Activated naive CD8-positive, alpha-beta T cell treated with anti-CD3 and anti-CD28 coated beads for 36 hours (primary cell): ENCODE results near the gene PLEK2. TPM values are rescaled to one million over a fixed set of nuclear protein-coding genes. Genes with fewer than 3 reads are reported as not detected.

Experiments
- DNase-seq: peaks from one replicate; pipeline ENCODE4 v3.0.0; 2021
- H3K27ac Mint-ChIP-seq: one replicate; pipeline ENCODE4 v1.8.0; 2022; ENCODE audit warnings: mild to moderate bottlenecking, moderate library complexity, mixed read lengths
- H3K27me3 Mint-ChIP-seq: one replicate; pipeline ENCODE4 v1.8.0; 2022; ENCODE audit warnings: mild to moderate bottlenecking, mixed read lengths
- H3K36me3 Mint-ChIP-seq: one replicate; pipeline ENCODE4 v1.8.0; 2021; ENCODE audit warnings: mild to moderate bottlenecking, mixed read lengths
- H3K4me1 Mint-ChIP-seq: one replicate; pipeline ENCODE4 v1.8.0; 2021; ENCODE audit warnings: mixed read lengths
- H3K4me3 Mint-ChIP-seq: one replicate; pipeline ENCODE4 v1.8.0; 2022; ENCODE audit warnings: mild to moderate bottlenecking, moderate library complexity, mixed read lengths
- H3K9me3 Mint-ChIP-seq: one replicate; pipeline ENCODE4 v1.8.0; 2022; ENCODE audit warnings: mixed read lengths
- total RNA-seq, 2 experiments: library from RNA; stranded (reverse); gene quantifications; one replicate each; pipeline ENCODE4 v1.2.3, GENCODE V29; 2021

The PLEK2 gene
- total RNA-seq, 2 experiments from 2014 or later: 4.1 to 4.2 TPM

- no peak for DNase-seq
- Mint-ChIP-seq H3K27me3 (no peaks in the 10 kb centered on the region), H3K4me3 (no peak overlapping the region), H3K36me3 (no peaks in the 10 kb centered on the region), H3K27ac (no peak overlapping the region), H3K9me3 (no peaks in the 10 kb centered on the region), H3K4me1 (no peaks in the 10 kb centered on the region)
These were observed 16.7 kb downstream of the PLEK2 start for GRCh38 chr14:67395086-67395875.

- Mint-ChIP-seq H3K27me3 (no peaks in the 10 kb centered on the region), H3K9me3 (no peaks in the 10 kb centered on the region), H3K36me3 (no peaks in the 10 kb centered on the region), H3K4me3 (no peak overlapping the region), H3K27ac (no peak overlapping the region), H3K4me1 (no peaks in the 10 kb centered on the region)
- no peak for DNase-seq
These were observed 18.3 kb downstream of the PLEK2 start for GRCh38 chr14:67393689-67394088.

GRCh38 chr14:67392800-67393199, 19.2 kb downstream of the PLEK2 start:
- Mint-ChIP-seq H3K36me3 (peaks cover under 1% of the 10 kb centered on the region), H3K4me3 (no peak overlapping the region), H3K9me3 (no peaks in the 10 kb centered on the region), H3K27me3 (no peaks in the 10 kb centered on the region), H3K4me1 (no peaks in the 10 kb centered on the region), H3K27ac (no peak overlapping the region)
- no peak for DNase-seq

GRCh38 chr14:67392123-67392522, 19.8 kb downstream of the PLEK2 start:
- Mint-ChIP-seq H3K9me3 (no peaks in the 10 kb centered on the region), H3K4me1 (no peaks in the 10 kb centered on the region), H3K27ac (no peak overlapping the region)

GRCh38 chr14:67391268-67391667, 20.7 kb downstream of the PLEK2 start:
- H3K36me3 Mint-ChIP-seq: peaks cover 9% of the 10 kb centered on the region
- no peak overlapping the region for H3K4me3 Mint-ChIP-seq
- H3K4me1 Mint-ChIP-seq: no peaks in the 10 kb centered on the region
- no peaks in the 10 kb centered on the region for H3K9me3 Mint-ChIP-seq
- DNase-seq: no peak
- no peaks in the 10 kb centered on the region for H3K27me3 Mint-ChIP-seq
- H3K27ac Mint-ChIP-seq: no peak overlapping the region

More at GRCh38 chr14:67392123-67392522, 19.8 kb downstream of the PLEK2 start:
- no peak for DNase-seq
- H3K27me3 Mint-ChIP-seq: no peaks in the 10 kb centered on the region
- no peak overlapping the region for H3K4me3 Mint-ChIP-seq
- H3K36me3 Mint-ChIP-seq: peaks cover 4% of the 10 kb centered on the region

GRCh38 chr14:67389811-67390534, 22.0 kb downstream of the PLEK2 start:
- H3K36me3 Mint-ChIP-seq: peaks cover 14% of the 10 kb centered on the region
- H3K27me3 Mint-ChIP-seq: no peaks in the 10 kb centered on the region
- H3K4me3 Mint-ChIP-seq: no peak overlapping the region
- H3K4me1 Mint-ChIP-seq: no peaks in the 10 kb centered on the region
- no peaks in the 10 kb centered on the region for H3K9me3 Mint-ChIP-seq
- H3K27ac Mint-ChIP-seq: no peak overlapping the region
- DNase-seq: no peak

- Mint-ChIP-seq H3K9me3 (no peaks in the 10 kb centered on the region), H3K36me3 (peaks cover 21% of the 10 kb centered on the region), H3K4me3 (no peak overlapping the region)
These were observed 22.7 kb downstream of the PLEK2 start for GRCh38 chr14:67389275-67389674.

GRCh38 chr14:67387195-67387594, 24.8 kb downstream of the PLEK2 start:
- H3K27me3 Mint-ChIP-seq: no peaks in the 10 kb centered on the region
- no peak overlapping the region for H3K4me3 Mint-ChIP-seq
- no peak for DNase-seq
- H3K4me1 Mint-ChIP-seq: peaks cover 2% of the 10 kb centered on the region
- H3K36me3 Mint-ChIP-seq: peaks cover 32% of the 10 kb centered on the region
- no peak overlapping the region for H3K27ac Mint-ChIP-seq
- H3K9me3 Mint-ChIP-seq: no peaks in the 10 kb centered on the region

More at GRCh38 chr14:67389275-67389674, 22.7 kb downstream of the PLEK2 start:
- Mint-ChIP-seq H3K4me1 (no peaks in the 10 kb centered on the region), H3K27ac (no peak overlapping the region), H3K27me3 (no peaks in the 10 kb centered on the region)
- no peak for DNase-seq

GRCh38 chr14:67385618-67386017, 26.3 kb downstream of the PLEK2 start:
- no peaks in the 10 kb centered on the region for H3K27me3 Mint-ChIP-seq
- DNase-seq: no peak
- H3K27ac Mint-ChIP-seq: no peak overlapping the region
- H3K4me3 Mint-ChIP-seq: no peak overlapping the region
- H3K9me3 Mint-ChIP-seq: no peaks in the 10 kb centered on the region
- peaks cover 32% of the 10 kb centered on the region for H3K36me3 Mint-ChIP-seq
- peaks cover 6% of the 10 kb centered on the region for H3K4me1 Mint-ChIP-seq

GRCh38 chr14:67385120-67385519, 26.8 kb downstream of the PLEK2 start:
- no peaks in the 10 kb centered on the region for H3K9me3 Mint-ChIP-seq
- peaks cover 32% of the 10 kb centered on the region for H3K36me3 Mint-ChIP-seq
- H3K27ac Mint-ChIP-seq: no peak overlapping the region
- no peak overlapping the region for H3K4me3 Mint-ChIP-seq
- peaks cover 6% of the 10 kb centered on the region for H3K4me1 Mint-ChIP-seq
- no peak for DNase-seq
- no peaks in the 10 kb centered on the region for H3K27me3 Mint-ChIP-seq

- H3K9me3 Mint-ChIP-seq: no peaks in the 10 kb centered on the region
- H3K27ac Mint-ChIP-seq: no peak overlapping the region
- H3K4me3 Mint-ChIP-seq: no peak overlapping the region
- peaks cover 32% of the 10 kb centered on the region for H3K36me3 Mint-ChIP-seq
- DNase-seq: no peak
- H3K27me3 Mint-ChIP-seq: no peaks in the 10 kb centered on the region
- H3K4me1 Mint-ChIP-seq: peaks cover 26% of the 10 kb centered on the region
These were observed 34.0 kb downstream of the PLEK2 start for GRCh38 chr14:67377916-67378315.

- peaks cover 41% of the 10 kb centered on the region for H3K4me1 Mint-ChIP-seq
- H3K4me3 Mint-ChIP-seq: no peak overlapping the region
- peak overlapping the region; percentile 75 for H3K27ac Mint-ChIP-seq
- no peak for DNase-seq
- no peaks in the 10 kb centered on the region for H3K9me3 Mint-ChIP-seq
- H3K36me3 Mint-ChIP-seq: peaks cover 40% of the 10 kb centered on the region
- H3K27me3 Mint-ChIP-seq: no peaks in the 10 kb centered on the region
These were observed 38.6 kb downstream of the PLEK2 start for GRCh38 chr14:67373347-67373746.

GRCh38 chr14:67372833-67373232, 39.1 kb downstream of the PLEK2 start:
- no peaks in the 10 kb centered on the region for H3K9me3 Mint-ChIP-seq
- peaks cover 45% of the 10 kb centered on the region for H3K4me1 Mint-ChIP-seq
- peaks cover 41% of the 10 kb centered on the region for H3K36me3 Mint-ChIP-seq
- H3K27me3 Mint-ChIP-seq: no peaks in the 10 kb centered on the region
- no peak overlapping the region for H3K4me3 Mint-ChIP-seq
- DNase-seq: no peak
- peak overlapping the region; percentile 65 for H3K27ac Mint-ChIP-seq

- Mint-ChIP-seq H3K36me3 (peaks cover 41% of the 10 kb centered on the region), H3K4me1 (peaks cover 42% of the 10 kb centered on the region), H3K27ac (no peak overlapping the region), H3K4me3 (no peak overlapping the region), H3K27me3 (no peaks in the 10 kb centered on the region), H3K9me3 (no peaks in the 10 kb centered on the region)
- DNase-seq: no peak
These were observed 40.5 kb downstream of the PLEK2 start for GRCh38 chr14:67371247-67372148.

GRCh38 chr14:67370830-67371229, 41.1 kb downstream of the PLEK2 start:
- H3K4me1 Mint-ChIP-seq: peaks cover 41% of the 10 kb centered on the region
- DNase-seq: no peak
- no peak overlapping the region for H3K4me3 Mint-ChIP-seq
- H3K36me3 Mint-ChIP-seq: peaks cover 42% of the 10 kb centered on the region
- no peaks in the 10 kb centered on the region for H3K27me3 Mint-ChIP-seq
- peak overlapping the region; percentile 45 for H3K27ac Mint-ChIP-seq
- H3K9me3 Mint-ChIP-seq: no peaks in the 10 kb centered on the region
